ENCODE results near the gene KLF7.
A peak's percentile ranks its signal among the peaks of the same experiment; 100 is the strongest.

GRCh38 chr2:207071820-207072219 is 93.9 kb downstream of the KLF7 start:
- TF ChIP-seq CTCF (IDR thresholded peaks at IDR 0.05; ENCODE audit: poor library complexity, severe bottlenecking) (peak; percentile 22), POLR2AphosphoS5 (IDR thresholded peaks at IDR 0.05) (peak; percentile 51), MXI1 (conservative IDR thresholded peaks at IDR 0.05; ENCODE audit: poor library complexity, severe bottlenecking) (no peak), EP300 (conservative IDR thresholded peaks at IDR 0.05; ENCODE audit: poor library complexity, severe bottlenecking) (no peak), TAF1 (IDR thresholded peaks at IDR 0.05; ENCODE audit: low read depth) (no peak)
